Measurements from ENCODE around the gene CENPP.

Gene CENPP

DNA sequence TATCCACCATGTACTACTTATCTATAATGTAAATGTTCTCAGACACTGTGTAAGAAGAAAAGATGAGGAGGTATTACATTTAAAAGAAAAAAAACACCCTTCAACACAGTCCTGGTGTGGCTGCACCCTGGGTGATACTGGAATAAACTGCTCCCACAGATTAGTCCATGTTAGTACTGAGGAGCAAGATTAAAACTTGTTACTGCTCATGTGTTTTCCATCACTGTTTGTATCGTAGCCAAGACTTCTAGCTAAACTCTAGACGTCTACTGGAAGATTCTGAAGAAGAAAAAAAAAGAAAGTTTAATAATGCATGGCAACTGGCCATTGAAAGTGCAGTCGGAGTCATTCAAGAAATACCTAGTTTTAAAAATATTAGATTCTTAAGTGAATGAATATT is 156.6 kb downstream of the CENPP start, which contains the start of gene ASPN:
Gene ASPN (minus strand): TSS at position 178 of the 400 bp plus-strand sequence.
- no peak for DNase-seq

DNA sequence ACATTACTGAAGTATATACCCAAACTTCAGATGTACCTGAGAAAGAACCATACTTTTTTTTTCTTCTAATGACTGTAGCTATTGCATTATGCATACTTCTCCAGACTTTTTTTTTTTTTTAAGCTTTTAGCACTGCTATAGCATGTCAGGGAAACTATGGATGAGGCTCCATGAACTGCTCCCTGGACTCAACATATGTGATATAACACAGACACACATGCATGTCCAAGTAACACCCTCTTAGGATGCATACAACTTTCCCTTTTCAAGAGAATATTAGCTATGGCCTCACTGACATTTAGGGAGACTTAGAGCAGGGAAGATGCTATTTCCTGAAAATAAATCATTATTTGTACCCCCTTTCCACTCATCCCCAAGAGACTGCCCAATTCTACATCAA is 157.1 kb downstream of the CENPP start:
- DNase-seq, result no peak

DNA sequence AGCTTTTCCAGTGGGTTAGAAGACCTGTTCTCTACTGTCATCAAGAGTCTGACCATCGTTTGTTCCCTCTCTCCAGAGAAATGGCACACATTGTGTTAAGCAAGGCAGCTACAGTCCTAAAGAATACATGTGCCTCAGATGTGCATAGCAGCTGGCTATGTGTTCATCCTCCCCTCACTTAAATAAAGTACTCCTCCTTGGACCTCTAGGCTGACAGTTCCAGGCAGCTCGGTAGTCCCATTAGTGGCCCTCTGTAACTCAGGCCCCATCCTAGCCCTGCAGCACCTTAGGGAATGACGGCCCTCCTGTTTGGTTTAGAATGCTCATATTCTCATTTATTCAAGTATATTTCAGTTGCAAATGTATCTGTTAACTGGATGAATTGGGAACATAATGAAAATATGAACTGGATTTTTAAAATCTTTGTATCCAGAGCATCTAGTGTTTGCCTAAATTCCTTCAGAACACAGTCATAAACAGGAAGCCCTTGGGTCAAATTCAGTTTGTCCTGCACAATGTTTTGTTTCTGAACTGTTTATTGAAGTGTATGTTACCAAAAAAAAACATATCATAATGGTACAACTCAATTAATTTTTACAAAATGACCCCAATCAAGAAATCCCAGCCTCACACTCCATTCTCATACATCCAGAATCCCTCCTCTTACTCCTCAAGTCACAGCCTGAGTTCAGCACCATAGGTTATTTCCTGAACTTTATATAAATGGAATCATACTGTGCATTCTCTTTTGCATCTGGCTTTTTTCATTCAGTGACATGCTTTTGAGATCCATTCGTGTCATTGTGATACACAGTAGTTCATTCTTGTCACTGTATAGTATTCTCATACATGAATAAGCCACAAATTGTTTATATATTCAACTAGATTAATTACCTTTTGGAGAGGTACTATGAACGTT is 158.1 kb downstream of the CENPP start:
- no peak for DNase-seq

DNA sequence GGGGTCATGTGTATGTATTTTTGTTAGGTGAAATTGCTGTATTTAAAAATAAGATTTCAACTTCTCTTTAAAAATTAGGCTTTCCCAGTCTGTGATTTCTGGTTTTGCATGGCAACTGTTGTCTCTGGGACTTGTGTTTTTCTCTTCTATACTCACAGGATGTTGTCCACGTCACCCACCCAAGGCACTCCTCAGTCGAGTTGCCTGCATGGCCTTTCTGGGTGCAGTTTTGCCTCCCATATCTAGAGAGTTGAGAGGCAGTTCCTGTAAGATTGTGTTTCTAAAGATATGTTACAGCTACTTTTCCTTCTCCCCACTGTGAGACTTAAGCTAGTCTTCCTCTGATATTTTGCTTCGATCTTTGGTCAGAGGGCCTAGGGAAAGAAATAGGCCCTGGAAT is 158.8 kb downstream of the CENPP start:
- DNase-seq, result no peak

DNA sequence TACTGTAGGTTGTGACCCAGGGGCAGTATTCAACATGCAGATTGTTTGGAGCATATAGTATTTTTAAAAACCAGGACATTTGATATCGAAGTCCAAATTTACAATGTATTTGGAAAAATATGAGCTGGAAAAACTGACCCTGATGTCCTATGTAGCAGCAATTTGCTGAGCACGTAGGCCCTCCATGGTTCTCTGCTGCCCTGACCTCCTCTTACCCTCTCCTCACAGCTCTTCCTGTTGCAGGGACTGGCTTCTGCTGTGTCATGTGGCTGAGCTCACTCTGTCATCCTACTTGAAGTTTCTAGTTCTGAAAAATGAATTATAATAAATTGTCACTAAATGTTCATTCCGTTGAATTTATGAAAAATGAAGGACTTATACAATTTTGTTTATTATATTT is 160.6 kb downstream of the CENPP start:
- DNase-seq, result no peak

DNA sequence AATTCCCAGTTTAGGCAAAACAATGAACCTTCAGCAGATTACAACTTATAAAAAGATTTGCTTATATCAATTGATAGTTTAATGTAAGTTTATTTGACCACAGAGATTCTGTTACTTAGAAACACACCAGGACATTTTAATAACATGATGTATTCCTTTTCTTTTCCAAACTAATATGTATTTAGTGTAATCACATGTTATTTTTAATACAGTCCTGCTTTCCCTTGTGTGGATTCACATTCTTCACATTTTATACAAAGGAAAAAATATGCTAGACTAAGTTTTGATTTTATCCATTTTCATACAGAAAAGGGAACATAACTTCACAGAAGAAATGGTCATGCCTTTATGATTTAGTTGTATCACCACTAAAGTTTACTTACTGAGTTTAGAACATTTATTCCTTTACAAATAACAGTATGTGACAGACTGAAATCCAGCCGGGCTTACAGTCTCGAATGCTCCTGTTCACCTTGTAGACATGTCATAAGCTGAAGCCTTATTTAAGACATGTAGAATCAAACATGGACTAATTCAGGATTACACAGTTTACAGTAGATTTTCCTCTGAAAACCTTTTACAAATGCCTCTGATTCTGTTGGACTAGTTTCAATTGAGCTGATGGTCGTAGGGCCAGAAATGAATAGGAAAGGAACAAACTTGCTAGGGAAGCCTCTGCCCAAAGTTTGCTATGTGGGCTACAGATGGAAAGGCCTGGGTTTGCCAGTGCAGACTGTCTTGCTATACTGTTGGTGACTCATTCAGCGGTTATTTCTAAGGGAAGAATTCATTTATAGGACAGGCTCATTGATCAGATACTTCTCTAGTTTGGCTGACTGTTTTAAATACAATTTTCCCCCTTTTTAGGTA is 163.2 kb downstream of the CENPP start:
- no peak for DNase-seq

DNA sequence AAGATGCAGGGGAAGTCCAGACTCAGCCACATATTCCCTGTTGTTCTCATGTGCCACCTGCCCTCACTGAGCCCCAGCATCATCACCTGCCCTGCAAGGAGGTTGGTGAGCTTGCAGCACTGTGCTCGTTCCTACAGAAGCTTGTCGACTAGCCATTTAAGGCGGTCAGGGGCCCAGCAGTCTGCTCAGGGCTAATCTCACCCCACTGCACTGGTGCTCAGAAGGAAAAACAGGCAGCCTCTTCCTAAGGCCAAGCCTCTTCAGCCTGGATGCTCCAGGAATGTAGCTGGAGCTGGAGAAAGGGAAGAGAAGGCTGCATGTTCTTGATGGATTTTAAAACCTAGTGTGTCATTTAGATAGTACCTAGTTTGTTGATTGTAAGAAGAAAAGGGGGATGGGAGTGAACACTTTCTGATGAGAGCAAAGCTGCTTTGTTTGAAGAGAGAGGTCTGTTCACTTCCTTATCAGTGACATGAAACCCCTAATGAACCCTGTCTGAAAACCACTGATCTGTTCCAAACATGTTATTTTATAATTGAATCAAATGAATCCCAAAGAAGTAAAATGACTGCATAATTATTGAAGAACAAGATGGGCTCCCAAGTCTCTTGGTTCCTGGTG is 167.1 kb downstream of the CENPP start:
- DNase-seq, result no peak

DNA sequence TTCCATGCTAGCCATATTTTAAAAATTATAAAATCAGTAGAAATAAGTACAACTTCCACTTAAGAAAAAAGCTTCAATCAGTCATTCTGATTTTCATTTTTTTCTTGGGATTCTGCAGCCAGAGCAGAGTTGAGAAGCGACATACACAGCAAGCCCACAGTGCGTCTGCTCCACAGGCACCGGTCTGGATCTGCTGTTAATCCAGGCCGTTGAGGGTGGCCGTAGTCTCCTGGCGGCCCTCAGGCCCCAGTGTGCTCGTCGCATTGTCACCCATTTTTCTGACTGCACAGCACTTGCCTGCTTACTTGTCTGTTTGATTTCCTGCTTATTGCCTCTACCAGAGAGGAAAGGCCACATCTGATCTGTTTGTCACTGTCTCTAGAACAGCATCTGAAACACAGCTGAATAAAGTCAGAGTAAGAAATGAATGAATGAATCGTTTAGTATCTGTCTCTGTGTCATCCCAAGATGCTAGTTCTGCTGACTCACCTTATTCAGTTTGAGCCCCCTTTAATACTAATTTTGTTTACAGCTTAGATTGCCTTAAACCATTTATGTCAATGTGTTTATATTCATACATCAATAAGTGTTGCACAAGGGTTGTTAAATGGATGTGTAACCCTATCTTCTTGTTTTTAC is 168.1 kb downstream of the CENPP start:
- no peak for DNase-seq

DNA sequence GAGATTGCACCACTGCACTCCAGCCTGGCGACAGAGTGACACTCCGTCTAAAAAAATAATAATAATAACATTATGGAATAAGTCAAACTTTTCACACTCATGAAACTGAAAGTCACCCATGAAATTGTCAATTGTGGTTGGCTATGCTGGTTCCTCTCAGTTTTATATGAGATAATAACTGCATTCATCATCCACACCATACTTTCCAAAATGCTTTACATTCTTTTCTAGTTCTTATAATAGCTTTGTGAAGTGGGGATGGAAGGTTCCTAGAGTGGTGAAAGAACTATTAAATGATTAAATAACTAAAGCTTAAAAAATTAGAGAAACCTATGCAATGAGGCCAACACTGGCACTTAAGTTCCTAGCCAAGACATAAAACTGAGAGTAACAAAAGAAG is 169.1 kb downstream of the CENPP start:
- DNase-seq, result no peak

DNA sequence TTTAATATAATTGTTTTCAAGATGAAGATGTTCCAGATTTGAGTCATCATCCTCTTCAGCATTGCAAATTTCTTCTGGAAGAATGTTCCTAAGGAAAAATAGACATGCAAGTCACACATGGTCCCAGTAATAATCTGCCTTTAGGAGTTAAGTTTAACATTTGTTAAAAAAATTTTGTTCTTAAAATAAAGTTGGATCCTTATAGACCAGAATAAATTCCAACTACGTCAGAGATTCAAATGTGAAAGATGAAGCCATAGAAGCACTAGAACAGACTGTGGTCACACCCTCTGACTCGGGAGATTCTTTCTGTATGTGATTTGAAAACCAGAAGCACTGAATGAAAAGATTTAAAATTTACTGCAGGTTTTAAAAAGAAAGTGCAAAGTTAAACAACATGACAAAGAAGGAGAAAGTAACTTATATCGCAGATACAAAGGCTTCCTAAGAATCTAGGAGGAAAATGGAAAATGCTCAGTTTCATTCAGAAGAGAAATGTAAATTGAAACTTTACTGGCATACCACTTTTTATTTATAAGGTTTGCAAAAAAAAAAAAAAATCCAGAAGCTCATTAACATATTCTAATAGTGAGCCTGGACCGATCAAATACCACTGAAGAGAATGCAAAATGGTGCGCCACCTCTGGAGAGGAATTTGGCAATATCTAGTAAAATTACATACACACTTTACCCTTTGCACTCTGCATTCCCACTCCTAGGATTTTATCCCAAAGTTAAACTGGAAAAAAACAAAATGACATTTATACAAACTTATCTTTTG is 170.8 kb downstream of the CENPP start:
- no peak for DNase-seq

DNA sequence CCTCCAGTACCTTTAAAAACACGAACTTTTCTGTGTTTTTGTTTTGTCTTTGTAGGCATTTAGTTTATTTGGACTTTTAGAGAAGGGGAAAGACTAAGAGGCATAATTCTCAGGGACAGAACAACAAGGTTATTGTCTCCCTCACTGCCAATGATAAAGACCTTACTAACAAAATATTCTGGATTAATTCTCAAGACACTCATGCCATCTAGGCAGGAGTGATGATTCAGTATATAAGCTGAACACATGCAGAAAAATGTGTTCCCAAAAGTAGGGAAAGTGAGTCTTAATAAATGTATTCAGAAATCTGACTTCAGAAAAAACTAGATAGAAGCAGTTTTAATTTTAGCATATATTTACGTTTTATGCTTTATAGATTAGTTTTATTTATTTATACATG is 173.9 kb downstream of the CENPP start:
- no peak for DNase-seq

DNA sequence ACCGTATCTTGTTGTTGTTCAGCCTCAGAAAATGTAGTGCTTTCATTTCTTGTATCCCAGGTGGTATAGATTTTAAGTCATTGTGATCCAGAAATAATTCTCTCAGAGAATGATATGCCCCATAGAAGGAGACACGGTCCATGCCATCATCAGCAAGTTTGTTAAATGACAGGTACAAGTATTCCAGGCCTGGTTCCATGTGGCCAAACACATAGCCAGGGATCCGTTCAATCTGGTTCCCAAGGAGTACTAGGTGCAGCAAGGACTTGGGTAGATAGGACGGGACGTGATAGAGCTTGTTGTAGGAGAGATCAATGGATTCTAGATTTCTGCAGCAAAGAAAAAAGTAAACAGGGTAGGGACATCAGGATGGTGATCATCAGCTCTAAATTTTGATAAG is 175.0 kb downstream of the CENPP start:
- DNase-seq, result no peak

DNA sequence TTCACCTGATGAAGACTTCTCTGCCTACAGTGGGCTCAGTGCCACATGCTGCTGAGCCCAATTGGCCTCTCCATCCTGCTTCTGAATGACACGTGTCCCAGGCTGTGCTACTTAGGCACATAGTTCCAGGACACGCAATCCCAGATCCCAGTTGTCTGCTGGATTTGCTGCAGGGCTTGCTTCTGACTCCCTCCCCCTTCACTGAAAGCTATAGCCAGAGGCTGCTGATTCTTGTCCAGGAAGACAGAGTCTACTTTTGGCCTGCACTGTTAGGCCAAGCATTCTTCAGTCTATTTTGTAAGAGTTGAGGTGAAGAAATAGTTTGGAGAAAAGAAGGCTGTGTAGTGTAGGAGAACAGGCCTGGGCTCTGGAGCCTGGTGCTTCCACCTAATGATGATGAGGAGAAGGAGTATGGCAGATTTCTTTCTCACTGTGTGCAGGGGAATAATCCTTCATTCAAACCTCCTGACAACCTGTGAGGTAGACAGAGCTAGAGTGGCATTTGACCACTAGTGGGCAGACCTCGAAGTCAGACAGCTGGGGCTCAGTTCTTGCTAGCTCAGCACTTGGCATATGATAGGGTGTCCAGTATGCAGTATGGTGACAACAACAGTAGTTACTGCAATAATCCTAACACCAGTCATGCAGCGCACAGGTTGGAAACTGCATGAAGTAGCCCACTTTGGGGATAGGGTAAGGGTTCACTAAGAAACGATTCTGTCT is 176.1 kb downstream of the CENPP start:
- no peak for DNase-seq

DNA sequence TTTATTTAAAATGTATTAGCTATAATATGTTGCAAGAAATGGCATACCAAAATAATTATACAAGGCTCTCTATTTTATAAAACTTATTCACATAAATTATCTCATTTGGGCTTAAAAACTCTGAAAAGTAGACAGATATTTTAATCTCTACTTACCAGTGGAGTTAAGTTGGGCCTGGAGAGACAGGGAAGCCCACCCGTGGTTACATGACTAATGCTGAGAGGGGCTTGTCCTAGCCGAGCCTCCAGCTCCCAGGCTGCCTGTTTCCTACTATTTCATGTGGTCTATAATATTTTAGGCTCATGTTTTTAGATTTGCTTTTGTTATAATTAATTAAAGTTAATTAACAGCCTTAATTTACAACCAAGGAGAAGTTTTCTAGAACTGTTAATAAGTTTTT is 177.4 kb downstream of the CENPP start:
- no peak for DNase-seq

DNA sequence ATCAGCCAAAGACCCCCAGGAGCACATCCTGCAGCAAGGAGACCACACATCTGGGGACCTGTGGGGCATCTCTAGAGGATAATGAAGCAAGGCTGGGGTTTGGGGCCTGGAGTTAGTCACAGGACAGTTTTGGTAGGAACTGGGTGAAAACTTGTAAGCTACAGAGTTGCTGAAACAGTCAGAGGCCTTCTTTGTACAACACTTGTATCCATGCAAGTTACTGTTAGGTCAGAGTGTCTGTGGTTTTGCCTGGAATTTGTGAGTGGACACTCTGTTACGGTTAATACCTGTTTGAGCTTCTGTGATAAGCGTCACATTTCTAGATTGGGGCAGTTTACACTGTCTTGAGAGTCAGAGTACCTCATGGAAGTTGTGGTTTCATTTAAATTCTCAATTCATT is 179.1 kb downstream of the CENPP start:
- DNase-seq, result no peak

DNA sequence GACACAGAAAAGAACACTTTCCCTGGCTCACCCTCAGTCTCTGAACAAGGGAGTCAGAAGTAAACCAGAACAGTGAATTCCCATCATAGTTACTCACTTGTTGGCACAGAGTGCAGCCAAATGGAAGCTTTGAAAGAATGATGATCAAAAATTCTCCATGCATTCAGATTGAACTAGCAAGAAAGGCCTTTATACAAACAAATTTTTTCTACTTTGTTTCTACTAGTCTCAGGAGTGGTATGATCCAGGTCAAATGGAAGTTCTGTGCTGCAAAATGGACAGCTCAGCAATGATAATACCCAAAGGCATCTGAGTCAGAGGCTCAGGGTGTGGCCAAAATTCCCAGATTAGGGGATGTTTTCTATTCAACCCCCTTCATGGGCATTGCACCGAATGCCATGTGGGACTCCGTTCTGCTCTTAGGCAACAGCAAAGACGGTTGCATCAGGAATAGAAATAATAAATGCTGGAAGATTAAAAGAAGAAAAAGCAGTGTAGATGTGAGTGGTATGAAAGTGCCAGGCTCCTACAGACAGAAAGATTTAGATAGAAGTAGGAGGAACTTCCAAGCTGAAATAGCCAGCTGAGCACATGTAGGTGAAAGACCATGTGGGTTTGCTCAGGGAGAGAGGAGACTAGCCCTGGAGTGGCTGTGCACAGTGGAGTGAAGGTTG is 180.6 kb downstream of the CENPP start:
- no peak for DNase-seq

DNA sequence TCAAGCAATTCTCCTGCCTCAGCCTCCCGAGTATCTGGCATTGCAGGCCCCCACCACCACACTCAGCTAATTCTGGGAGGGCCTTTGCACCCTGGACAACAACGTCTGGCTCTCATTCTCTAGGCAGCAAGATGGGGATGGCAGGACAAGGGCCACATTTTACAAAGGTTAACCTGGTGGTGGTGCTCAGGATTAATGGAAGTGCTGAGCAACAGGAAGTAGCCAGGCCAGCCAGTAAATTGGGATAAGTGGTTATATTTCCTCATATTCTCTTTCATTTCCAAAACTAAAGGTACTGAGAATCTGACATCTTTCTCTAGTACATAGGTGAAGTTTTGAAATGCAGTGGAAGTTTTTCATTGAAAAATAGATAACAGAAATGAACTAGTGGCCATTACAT is 181.3 kb downstream of the CENPP start:
- no peak for DNase-seq

DNA sequence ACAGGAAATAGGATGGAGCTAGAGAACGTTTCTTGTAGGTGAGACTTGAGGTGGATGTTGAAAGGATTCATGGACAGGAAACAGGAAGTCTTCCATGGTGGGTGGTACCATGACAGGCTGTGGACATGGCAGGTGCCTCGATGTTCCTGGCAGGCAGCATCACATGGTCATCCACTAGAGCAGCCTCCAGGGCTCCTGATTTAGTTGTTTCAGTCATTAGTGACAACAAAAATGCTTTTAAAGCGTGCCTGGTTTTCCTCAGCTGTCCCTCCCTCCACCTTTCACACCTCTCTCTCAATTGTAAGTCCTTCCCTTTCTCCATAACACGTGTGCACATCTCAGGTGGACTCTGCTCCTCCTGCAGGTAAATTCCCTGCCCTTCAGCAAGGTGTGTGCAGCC is 181.7 kb downstream of the CENPP start:
- no peak for DNase-seq

DNA sequence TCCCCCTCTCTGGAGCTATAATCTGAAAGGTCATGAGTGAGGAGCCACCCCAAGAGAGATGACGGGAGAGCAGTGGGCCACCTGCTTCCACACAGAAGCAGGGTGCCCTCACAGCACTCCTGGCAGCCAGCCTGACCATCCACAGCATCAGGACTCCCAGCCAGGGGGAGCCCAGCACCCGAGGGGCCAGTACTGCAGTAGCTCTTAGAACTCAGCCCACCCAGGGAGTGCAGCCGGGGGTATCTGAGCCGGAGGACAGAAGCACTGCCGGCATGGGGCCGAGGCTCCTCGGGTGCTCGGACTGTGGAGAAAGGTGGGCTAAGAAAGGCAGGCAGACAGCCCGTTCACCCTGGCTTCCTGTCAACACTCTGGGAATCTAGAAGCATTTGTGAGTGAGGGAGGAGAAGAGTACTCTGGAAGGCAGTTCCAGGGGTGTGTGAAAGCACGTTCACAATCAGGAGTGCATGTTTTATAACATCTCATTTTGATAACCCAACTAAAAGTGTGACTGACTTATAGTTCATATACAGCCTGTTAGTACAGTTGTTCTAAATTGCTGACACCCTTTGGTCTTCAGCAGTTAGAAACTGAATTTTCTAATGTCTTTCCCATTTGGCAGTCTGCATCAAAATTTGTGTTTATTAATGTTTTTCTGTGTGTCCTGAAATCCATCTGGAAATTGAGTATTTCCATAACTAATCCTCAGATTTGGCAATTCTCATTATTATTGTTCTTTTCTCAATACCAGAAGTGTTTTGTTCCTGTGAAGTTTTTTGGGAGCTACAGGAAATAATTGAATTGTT is 182.5 kb downstream of the CENPP start:
- no peak for DNase-seq

DNA sequence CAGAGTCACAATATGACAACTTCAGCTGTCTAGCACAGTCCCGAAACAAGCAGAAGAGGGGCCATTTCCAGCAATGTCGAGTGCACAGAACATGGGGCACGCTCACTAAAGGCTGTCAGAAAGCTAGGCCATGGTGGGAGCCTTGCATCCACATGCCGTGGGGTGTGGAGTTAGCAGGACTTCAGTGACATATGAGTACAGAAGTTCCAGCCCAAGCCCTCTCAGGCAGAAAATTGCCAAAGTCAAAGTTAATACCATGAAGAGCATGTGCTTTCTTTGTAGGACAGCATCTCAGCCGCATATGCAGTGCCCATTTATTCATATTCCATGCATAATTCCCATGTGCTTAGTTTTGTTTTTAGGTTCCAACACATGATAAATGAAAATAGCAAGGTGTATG is 183.3 kb downstream of the CENPP start:
- no peak for DNase-seq
